ENCODE measurements around the gene SLC22A31. TPM values are rescaled to one million over a fixed set of nuclear protein-coding genes. Genes with fewer than 3 reads are reported as not detected.

Gene SLC22A31
- total and polyA plus RNA-seq, 9 of the 15 experiments (the other 6 are each of a cell fraction or from before 2014, with no cell fraction given) = 0.29 to 2.2 (median 0.47) TPM; not detected in 3

DNA sequence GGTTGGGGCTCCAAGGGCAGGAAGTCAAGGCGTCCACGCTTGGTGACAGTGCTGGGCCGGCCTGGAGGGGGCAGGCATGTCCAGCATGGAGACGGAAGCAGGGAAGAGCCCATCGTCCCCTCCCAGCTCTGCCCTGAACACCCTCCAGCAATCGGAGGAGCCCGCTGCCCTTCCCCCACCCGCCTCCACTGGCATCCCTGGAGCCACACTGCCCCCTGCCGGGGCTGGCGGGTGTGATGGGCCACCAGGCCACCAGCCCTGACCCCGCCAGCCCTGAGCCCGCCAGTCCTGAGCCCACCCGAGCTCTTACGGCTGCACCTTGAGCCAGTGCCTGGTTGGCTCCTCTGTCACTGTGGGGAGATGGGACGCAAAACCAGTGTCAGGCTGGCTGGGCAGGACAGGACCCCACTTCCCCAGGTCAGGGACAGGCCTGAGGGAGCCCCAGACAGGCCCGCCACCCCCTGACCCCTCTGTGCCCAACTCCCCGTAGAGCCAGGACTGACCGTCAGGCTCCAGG, 32.9 kb downstream of the SLC22A31 start (continued):
- TF ChIP-seq, protein P1, sequence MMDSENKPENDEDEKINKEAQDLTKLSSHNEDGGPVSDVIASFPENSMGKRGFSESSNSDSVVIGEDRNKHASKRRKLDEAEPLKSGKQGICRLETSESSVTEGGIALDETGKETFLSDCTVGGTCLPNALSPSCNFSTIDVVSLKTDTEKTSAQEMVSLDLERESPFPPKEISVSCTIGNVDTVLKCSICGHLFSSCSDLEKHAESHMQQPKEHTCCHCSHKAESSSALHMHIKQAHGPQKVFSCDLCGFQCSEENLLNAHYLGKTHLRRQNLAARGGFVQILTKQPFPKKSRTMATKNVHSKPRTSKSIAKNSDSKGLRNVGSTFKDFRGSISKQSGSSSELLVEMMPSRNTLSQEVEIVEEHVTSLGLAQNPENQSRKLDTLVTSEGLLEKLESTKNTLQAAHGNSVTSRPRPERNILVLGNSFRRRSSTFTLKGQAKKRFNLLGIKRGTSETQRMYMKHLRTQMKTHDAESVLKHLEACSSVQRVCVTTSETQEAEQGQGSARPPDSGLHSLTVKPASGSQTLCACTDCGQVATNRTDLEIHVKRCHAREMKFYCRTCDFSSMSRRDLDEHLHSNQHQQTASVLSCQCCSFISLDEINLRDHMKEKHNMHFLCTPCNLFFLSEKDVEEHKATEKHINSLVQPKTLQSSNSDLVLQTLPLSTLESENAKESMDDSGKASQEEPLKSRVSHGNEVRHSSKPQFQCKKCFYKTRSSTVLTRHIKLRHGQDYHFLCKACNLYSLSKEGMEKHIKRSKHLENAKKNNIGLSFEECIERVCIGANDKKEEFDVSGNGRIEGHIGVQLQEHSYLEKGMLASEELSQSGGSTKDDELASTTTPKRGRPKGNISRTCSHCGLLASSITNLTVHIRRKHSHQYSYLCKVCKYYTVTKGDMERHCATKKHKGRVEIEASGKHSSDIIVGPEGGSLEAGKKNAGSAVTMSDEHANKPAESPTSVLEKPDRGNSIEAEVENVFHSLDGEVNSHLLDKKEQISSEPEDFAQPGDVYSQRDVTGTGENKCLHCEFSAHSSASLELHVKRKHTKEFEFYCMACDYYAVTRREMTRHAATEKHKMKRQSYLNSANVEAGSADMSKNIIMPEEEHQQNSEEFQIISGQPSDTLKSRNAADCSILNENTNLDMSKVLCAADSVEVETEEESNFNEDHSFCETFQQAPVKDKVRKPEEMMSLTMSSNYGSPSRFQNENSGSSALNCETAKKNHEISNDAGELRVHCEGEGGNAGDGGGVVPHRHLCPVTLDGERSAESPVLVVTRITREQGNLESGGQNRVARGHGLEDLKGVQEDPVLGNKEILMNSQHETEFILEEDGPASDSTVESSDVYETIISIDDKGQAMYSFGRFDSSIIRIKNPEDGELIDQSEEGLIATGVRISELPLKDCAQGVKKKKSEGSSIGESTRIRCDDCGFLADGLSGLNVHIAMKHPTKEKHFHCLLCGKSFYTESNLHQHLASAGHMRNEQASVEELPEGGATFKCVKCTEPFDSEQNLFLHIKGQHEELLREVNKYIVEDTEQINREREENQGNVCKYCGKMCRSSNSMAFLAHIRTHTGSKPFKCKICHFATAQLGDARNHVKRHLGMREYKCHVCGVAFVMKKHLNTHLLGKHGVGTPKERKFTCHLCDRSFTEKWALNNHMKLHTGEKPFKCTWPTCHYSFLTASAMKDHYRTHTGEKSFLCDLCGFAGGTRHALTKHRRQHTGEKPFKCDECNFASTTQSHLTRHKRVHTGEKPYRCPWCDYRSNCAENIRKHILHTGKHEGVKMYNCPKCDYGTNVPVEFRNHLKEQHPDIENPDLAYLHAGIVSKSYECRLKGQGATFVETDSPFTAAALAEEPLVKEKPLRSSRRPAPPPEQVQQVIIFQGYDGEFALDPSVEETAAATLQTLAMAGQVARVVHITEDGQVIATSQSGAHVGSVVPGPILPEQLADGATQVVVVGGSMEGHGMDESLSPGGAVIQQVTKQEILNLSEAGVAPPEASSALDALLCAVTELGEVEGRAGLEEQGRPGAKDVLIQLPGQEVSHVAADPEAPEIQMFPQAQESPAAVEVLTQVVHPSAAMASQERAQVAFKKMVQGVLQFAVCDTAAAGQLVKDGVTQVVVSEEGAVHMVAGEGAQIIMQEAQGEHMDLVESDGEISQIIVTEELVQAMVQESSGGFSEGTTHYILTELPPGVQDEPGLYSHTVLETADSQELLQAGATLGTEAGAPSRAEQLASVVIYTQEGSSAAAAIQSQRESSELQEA (IDR thresholded peaks at IDR 0.05; ENCODE audit: low read depth) = no peak
- TF ChIP-seq TRIM24 (IDR thresholded peaks at IDR 0.05) (peak in 1 of 2 experiments; percentile 53; a peak in 2 of 4 replicates), YY1 (IDR thresholded peaks at IDR 0.05; ENCODE audit: borderline replicate concordance in 1 of 3, control insufficient read depth in 1 of 3, extremely low read depth in 1 of 3, insufficient read depth in 3 of 3, insufficient read length in 1 of 3, insufficient replicate concordance in 2 of 3, low read depth in 1 of 3, low read length in 2 of 3) (peak in 2 of 3 experiments; percentile 43 to 64), ELF1 (tag; IDR thresholded peaks at IDR 0.05) (0 out of 2 replicates have a peak, but pooled peaks have one; percentile 36), MCM3 (IDR thresholded peaks at IDR 0.05) (no peak), TARDBP (IDR thresholded peaks at IDR 0.05) (no peak; the same call in 1 of the 2 replicates), CCNT2 (IDR thresholded peaks at IDR 0.05; ENCODE audit: borderline replicate concordance, extremely low read depth, insufficient read length, low read depth, low read length) (peak; percentile 37), ZNF507 (tag; conservative IDR thresholded peaks at IDR 0.05) (no peak), BDP1 (IDR thresholded peaks at IDR 0.05; ENCODE audit: insufficient read depth, insufficient read length) (no peak), ZNF707 (CRISPR knock-in tag; conservative IDR thresholded peaks at IDR 0.05) (no peak), ZNF644 (tag; IDR thresholded peaks at IDR 0.05; ENCODE audit: low read depth) (no peak), CREM (IDR thresholded peaks at IDR 0.05; ENCODE audit: low read depth) (peak; percentile 60), ZNF766 (CRISPR knock-in tag; conservative IDR thresholded peaks at IDR 0.05) (no peak), ZZZ3 (IDR thresholded peaks at IDR 0.05) (no peak), ZNF282 (CRISPR knock-in tag; IDR thresholded peaks at IDR 0.05) (no peak), ATF7 (IDR thresholded peaks at IDR 0.05) (peak; percentile 53; the same call in 1 of the 2 replicates), MAFG (tag; conservative IDR thresholded peaks at IDR 0.05) (no peak), SIN3B (IDR thresholded peaks at IDR 0.05; ENCODE audit: low read depth) (peak; percentile 43; the same call in 1 of the 2 replicates), FOXP1 (CRISPR knock-in tag; IDR thresholded peaks at IDR 0.05) (peak; percentile 74; the same call in 1 of the 2 replicates), MECOM (CRISPR knock-in tag; IDR thresholded peaks at IDR 0.05) (no peak)
- TF ChIP-seq, protein P2, sequence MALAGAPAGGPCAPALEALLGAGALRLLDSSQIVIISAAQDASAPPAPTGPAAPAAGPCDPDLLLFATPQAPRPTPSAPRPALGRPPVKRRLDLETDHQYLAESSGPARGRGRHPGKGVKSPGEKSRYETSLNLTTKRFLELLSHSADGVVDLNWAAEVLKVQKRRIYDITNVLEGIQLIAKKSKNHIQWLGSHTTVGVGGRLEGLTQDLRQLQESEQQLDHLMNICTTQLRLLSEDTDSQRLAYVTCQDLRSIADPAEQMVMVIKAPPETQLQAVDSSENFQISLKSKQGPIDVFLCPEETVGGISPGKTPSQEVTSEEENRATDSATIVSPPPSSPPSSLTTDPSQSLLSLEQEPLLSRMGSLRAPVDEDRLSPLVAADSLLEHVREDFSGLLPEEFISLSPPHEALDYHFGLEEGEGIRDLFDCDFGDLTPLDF (CRISPR knock-in tag; IDR thresholded peaks at IDR 0.05) = no peak
